GM21515 (cell line): ENCODE measurements around the gene C2orf68.
"Not testable (repeated sequence)": the region's sequence is repeated elsewhere in the genome, so short reads cannot be mapped to it uniquely, and the experiment has no call there.

Experiments used
- ATAC-seq: cut with Tn5 transposase; IDR thresholded peaks from one replicate; pipeline ENCODE4 v1.9.1; 2021; ENCODE audit not compliant: unreplicated experiment

Gene C2orf68

DNA sequence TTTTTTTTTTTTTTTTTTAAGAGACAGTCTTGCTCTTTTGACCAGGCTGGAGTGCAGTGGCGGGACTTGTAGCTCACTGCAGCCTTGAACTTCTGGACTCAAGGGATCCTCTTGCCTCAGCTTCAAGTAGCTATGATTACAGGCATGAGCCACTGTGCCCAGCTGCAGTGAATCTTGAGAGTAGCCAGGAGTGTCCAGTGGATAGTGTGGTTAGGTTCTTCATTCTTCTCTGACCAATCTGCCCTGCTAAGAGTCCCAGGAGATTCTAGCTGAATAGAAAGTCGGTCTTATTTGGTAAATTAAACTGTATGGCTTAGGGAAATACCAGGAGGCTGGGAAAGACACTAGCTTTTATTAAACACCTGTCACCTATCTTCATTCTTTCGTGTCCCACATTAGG is 19.4 kb upstream of the C2orf68 start:
- ATAC-seq, result no peak

DNA sequence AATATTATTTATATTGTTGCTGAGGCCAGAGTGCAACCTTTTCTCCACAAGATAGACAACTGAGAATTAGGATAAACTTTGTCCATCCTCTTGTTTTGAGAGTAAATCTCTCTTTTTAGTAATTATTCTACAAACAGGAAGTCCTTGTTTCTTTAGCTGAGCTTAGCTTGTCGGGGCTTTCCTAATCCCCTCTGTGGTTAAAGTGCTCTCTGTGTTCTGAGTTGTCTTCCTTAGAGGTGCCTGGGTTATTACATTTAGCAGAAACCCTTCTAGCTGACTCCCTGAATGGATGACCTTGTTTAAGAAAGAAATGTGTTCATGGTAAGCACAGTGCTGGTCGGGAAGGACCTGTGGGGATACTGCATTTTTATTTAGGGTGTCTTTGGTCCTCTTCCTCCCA is 16.8 kb upstream of the C2orf68 start:
- ATAC-seq, result no peak

DNA sequence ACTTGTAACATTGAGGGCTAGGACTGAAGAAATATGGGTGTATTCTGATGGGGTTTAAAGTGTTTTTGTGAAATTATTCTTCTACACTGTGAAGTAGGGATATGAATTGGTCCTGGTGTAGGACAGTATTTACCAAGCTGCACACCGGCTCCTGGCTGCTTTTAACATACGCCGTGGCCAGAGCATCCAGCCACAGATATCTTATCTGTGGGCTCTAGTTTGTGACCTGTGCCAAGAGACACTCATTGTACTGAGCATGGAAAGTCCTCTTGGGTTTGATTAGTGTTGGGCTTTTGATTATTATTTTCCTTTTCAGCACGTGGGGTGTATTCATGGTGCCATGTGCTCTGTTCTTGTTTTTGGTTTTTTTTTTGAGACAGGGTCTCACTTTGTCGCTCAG is 12.1 kb upstream of the C2orf68 start:
- ATAC-seq, result no peak

DNA sequence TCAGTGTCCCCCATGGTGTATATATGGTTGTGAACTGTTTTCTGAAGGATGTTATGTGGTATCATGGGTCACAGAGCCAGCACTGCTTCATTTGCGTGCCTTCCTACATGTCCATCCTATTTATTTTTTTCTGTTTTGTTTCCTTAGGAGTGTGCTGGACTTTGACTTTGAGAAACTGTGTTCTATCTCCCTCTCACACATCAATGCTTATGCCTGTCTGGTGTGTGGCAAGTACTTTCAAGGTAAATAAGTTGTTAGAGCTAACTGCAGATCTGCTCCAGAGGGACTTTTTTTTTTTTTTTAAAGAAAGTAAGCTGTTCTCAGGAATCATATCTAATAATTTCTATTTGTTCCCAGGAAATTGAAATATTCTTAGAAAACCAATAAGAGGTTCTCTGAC is 9.5 kb upstream of the C2orf68 start:
- ATAC-seq, result no peak

DNA sequence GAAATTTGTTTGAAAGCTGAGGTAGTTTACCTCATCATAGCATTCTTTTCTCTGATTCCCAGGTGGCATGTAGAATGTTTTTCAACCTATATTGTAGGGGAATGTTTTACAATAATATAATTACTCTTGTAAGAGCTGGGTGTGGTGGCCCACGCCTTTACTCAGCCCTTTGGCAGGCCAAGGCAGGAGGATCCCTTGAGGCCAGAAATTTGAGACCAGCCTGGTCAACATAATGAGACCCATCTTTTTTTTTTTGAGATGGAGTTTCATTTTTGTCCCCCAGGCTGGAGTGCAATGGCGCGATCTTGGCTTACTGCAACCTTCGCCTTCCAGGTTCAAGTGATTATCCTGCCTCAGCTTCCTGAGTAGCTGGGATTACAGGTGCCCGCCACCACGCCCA is 7.8 kb upstream of the C2orf68 start:
- no peak for ATAC-seq

DNA sequence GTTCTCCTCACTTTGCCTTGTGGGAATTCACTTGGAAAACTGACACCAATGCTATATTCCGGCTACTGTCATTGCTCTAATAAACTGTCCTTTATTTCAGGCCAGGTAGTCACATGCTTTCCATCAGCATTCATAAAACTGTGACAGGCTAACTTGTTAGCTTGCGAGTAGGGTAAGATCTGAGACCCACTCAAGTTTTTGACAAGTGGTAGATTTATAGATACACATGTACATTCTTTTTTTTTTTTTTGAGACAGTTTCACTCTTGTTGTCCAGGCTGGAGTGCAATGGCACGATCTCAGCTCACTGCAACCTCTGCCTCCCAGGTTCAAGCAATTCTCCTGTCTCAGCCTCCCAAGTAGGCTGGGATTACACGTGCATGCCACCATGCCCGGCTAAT is 5.9 kb upstream of the C2orf68 start:
- ATAC-seq, result not testable (repeated sequence)

DNA sequence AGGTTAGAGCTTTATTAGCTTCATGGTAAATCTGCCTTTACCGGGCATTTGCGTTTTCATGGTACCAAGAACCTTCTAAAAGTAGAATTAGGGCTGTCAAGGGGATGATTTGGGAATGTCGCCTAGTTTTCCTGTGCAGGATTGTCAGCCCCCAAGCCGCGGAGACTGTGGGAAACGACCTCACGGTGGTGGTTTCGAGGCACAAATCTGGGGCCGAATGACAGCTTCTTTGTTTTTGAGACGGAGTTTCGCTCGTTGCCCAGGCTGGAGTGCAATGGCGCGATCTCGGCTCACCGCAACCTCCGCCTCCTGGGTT is 3.5 kb upstream of the C2orf68 start:
- no peak for ATAC-seq

DNA sequence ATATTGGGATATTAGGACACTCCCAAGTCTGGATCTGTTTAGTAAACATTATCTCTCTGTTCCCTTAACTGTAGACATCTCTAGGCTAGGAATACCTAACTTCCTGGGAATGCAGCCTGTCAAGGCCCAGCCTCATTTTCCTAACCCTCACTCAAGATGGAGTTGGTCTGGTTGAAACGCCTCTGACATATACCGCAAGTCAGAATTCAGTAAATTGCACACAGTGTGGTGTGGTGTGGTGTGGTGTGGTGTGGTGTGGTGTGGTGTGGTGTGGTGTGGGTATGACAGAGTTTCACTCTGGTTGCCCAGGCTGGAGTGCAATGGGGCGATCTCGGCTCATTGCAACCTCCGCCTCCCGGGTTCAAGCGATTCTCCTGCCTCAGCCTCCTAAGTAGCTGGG is 2.9 kb upstream of the C2orf68 start:
- ATAC-seq, result not testable (repeated sequence)

DNA sequence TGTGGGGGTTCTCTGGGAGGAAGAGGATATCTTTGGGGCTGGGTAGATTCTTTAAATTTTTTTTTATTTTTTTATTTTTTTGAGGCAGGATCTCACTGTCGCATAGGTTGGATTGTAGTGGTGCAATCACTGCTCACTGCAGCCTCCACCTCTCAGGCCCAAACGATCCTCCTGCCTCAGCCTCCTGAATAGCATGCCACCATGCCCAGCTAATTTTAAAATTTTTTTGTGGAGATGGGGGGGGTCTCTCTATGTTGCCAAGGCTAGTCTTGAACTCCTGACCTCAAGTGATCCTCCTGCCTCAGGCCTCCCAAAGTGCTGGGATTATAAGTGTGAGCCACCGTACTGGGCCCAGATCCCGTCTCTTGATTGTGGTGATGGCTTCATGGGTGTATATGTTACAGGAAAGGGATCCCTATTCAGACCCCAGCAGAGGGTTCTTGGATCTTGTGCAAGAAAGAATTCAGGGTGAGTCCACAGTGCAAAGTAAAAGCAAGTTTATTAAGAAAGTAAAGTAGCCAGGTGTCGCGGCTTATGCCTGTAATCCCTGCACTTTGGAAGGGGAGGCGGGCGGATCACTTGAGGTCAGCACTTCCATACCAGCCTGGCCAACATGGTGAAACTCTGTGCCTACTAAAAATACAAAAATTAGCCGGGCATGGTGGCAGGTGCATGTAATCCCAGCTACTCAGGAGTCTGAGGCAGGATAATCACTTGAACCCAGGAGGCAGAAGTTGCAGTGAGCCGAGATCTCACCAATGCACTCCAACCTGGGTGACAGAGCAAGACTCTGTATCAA is 2.0 kb upstream of the C2orf68 start:
- no peak for ATAC-seq

DNA sequence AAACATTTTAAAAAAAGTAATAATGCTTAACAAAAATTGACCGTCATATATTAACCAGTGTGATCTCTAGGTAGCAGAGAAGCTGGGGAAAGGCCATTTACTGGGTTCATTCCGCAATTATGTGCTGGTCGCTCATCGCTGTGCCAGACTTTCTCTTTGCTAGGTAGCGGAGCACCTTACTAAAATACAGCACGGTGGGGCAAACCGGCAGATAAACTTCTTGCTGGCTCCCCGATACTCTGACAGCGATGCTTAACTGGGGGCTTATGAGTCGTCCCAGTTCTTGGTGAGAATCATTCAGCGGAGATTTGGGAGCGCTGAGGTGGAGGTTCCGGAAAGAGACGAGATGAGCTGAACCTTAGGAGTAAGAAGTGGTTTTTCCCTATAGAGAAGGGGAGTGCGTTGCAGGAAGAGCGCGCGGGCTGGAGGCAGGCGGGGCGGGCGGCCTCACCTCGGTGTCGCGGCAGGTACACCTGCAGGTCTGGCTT is 605 bp downstream of the C2orf68 start:
- ATAC-seq, result peak; percentile 11

DNA sequence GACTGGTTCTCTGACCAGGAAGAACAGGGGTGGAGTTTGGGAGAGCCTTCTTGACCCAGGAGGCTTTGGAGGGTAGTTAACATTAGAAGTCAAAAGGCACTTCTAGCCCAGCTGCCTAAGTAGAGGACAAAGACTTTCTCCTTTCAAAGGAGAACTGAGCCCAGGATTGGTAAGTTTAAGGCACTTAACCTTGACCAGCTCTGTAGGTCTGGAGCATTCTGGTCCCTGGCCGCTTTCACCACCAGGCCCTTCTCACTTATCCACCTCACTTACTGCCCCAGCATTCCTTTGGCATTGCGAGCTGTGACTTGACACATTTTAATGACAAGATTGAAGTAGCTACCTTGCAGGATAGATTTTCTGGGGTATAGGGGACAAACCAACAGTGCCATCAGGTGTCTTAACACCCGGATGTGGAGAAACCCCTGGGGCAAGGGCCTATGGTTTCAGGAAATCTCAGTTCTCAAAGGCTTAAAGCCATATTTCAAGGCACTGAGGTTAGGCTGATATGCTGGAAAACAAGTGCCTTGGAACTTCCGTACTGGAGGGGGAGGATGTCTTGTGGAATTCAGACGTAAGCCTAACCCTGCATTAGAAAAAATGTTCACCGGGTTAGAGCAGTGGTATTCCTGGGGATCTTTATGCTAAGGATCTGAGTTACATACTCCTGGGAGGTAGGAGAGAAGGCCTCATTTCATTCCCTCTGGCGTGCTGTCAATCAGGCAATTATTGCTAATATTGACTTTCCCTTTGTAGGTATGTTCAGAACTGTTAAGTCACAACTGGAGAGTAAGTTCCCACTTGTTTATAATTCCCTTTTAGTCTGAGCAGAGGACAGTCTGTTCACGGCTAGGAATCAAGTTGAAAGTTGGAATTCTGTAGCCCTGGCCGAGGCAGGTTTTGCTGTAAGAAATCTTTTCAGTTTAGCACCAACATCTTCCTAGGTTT is 4.3 kb downstream of the C2orf68 start:
- no peak for ATAC-seq

DNA sequence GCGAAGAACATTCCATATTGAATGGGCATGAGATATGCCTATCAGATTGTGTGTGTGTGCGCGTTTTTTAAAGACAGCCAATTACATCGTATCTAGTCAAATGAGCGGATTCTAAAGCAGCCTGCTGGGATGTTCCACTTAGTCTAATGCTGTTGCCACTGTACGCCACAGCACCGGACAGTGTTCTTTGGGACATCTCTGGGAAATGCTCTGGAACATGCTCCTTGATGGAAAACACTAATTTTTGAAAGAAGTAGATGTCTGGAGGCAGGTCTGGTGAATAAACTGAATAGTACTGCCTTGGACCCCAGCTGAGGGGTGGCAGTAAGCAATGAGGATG is 5.8 kb downstream of the C2orf68 start:
- no peak for ATAC-seq

DNA sequence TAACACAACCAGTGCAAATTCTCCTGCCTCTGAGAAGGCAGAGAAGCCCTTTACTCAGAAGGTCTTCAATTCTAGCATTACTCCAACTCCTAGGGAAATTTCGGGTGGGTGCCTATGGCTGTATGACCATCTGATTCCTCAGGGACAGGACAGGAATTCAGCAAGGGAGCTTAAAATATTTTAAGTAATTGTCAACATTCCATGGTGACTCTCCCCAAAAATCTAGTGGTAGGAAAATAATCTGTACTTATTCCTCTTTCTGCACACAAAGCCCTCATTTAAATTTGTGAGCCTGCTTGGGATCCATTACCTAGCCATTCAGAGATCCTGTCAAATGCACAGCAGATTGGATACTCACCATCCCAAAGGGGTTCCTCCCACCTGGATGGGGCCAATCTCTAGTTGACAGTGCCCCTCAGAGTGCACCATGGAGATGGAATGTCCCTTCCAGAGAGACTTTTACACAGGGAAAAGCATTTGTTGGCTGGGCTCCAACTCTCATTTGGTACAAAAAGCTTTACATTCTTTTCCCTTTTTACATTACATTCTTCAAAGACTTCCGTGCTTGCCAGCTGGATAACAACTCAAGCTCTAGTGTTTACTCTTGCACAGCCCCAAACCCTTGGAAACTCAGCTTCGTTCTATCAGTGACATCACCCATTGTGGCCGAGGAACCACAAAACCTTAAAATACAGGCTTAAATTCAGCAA is 6.3 kb downstream of the C2orf68 start:
- ATAC-seq, result no peak

DNA sequence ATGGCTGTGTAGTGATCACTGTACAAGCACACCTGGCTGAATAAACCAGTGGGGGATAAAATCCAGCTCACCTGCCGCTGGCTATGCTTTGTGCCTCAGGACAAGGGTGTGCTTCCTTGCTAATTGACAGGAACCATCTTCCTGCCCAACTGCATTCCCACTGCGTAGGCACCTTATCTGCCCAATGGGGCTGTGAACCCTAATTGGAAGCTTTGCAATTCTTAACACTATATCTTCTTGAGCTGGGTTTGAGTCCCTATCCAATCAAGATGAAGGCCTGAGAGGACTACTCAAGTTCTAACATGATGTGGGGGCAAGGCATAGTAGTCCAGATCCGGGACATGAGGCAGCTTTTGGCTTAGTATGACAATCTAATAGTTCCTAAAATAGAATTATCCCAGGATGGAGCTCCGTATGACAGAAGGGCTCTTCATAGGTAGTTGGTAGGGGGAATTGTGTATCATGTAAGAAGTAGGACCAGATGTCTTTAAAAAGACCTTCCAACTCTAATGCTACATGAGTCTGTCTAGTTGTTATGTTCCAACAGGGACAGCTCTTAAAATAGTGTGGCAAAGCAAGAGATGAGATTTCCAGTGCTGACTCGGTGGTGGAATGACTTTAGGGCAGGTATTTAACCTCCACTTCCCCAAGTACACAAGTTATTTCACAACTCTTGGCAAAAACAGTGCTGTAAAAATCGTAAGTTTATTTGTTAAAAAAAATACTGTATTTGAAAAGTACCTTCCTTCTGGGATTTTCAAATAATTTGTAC is 7.1 kb downstream of the C2orf68 start:
- no peak for ATAC-seq

DNA sequence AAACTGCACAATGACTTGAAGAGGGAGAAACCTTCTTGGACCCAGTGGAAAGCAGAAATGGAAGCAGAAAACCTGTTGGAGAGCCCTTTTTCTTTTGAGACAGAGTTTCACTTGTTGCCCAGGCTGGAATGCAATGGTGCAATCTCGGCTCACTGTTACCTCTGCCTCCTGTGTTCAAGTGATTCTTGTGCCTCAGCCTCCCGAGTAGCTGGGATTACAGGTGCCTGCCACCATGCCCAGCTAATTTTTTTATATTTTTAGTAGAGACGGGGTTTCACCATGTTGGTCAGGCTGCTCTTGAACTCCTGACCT is 7.8 kb downstream of the C2orf68 start:
- not testable (repeated sequence) for ATAC-seq

DNA sequence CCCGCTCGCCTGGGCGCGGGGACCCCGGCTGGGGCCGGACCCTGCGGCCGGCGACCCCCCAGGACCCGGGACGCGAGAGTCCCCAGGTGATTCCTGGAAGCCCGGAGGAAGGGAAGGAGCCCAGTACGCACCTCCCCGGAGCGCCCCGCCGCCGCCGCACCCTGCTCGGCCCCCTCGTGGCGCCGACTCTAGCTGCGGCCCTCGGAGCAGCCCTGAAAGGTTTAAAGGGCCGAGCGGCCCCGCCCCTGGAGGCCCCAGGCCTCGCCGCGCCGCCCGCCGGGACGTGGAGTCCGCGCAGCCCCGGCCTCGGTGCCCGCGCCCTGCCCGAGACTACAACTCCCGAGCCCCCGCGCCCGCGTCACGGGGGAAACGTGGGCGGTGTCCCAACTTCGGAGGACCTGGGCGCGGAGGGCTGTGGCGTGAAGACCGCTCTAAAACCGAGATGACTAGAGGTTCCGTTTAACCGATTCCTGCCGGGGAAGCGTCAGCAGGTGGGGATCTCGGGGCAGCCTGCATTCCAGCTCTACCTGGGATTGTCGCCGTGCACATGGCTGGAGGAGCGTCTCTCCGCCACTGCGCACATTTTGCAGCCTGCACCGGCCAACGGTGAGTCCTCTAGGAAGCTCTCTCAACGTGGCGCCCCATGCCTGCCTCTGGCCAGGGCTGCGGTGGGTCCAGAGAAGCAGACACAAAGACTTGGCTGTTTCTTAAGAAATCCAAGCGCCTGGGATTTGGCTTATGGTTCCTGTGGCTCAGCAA is 9.2 kb downstream of the C2orf68 start, which contains the start of gene TMEM150A:
Gene TMEM150A, minus strand, starts transcription at position 223 of the 759 bp plus-strand sequence. CDS start 750 bp downstream, outside the sequence.
- peak; percentile 88 for ATAC-seq

DNA sequence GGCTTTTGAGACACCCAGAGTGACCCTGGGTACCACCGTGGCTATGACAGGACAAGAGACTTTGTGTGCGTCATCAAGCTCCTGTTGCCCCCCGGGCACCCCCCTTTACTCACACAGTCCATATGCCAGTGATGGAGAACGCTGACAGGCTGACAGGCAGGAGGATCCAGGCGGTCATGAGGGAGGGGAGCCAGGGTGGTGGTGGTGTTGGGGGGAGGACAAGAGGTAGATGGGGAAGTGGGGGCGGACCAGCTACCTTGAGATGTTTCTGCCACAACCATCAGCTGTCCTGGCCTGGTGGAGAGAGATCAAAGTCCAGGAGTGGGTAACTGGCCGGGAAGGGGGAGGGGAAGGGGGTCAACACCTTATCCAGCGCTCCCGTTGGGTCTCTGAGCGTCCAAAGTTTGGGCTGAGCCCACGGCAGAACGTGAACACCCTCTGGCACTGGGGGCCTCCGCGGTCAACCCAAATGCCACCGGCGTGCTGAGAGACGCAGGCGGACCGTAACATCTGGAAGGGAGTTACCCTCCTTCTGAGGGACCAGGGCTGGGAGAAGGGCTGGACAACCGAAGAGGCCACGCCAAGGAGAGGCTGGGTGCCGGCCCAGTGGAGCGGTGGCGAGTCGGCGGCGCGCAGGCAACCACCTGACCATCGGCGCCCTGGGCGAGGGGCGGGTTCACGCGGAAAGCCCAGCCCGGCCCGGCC is 9.9 kb downstream of the C2orf68 start:
- ATAC-seq, result peak; percentile 35

DNA sequence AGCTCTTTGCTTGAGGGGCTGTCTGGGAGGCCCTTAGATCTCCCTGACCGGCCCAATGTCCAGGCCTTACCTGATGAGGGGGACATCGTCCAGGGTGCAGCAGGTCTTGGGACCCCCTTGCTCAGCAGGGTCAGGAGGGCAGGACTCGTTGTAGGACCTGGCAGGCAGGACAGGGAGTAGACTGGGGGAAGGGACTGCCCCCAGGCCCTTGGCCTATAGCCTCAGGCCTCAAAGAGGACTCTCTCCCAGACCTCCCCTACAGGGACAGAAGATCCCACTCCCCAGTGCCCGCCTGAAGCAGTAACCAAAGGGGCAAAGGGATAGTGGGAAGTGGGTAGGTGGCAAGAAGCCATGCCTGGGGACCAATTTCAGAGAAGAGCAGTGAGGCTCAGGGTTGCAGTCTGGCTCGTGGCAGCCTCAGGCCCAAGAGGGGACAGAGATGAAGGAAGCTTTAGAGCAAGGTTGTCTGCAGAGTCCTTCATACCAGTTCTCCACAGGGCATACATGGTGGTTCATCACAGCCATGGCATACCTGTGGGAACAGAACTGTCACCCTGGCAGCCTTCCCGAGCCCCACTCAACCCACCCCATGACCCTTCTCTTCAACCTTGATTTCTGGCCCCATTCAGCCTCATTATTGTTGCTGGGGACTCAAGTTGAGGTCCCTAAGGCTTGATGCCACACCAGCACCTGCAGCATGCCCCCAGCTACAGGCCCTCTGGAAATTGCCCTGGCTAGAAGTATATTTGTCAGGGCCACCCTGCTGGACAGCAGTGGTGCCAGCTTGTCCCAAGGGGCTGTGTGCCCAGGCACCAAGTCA is 10.7 kb downstream of the C2orf68 start:
- ATAC-seq, result no peak

DNA sequence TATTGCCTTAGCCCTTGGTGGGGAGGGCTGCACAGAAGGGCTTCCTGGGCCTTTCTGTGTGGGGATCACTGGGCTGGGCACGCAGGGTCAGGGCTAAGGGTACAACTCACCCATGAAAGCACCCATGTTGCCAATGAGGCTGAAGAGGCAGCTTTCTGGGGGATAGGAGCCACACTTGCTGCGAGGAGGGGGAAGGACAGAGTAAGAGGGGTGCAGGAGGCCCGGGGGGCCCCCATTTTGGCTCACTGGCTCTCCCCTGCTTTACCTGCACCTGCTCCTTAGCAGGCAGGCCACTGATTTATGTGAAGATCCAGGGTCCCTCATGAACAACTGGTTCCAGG is 11.7 kb downstream of the C2orf68 start:
- ATAC-seq, result no peak
